Measurements from ENCODE around the gene ENG. TPM values are rescaled to one million over a fixed set of nuclear protein-coding genes. Genes with fewer than 3 reads are reported as not detected.

Gene ENG
- total RNA-seq, 1 experiment from 2014 or later, result 0.18 TPM

- Mint-ChIP-seq H3K27ac (ENCODE audit: unreplicated experiment) (no peak overlapping the region), H3K4me1 (ENCODE audit: low read depth, unreplicated experiment) (peaks cover 7% of the 10 kb centered on the region), H3K4me3 (ENCODE audit: unreplicated experiment) (no peak overlapping the region), H3K27me3 (ENCODE audit: insufficient read depth, unreplicated experiment) (no peaks in the 10 kb centered on the region), H3K36me3 (ENCODE audit: insufficient read depth, unreplicated experiment) (peaks cover 4% of the 10 kb centered on the region), H3K9me3 (ENCODE audit: unreplicated experiment) (no peaks in the 10 kb centered on the region)
- Histone ChIP-seq H3K36me3 (ENCODE audit: control insufficient read depth, insufficient read depth, low read length) (no peaks in the 10 kb centered on the region), H3K4me1 (peaks cover 9% of the 10 kb centered on the region; the same call in 1 of the 2 replicates), H3K9me3 (no peaks in the 10 kb centered on the region), H3K27me3 (replicated peaks; ENCODE audit: control insufficient read depth, insufficient read depth, low read length) (no peaks in the 10 kb centered on the region), H3K4me3 (ENCODE audit: low read depth, low read length) (no peak overlapping the region)
- no peak for DNase-seq
- BruUV-seq (replicated peaks), result no TSS peak
- ChIA-PET POLR2A (interaction anchor here (0.5 kb wide), 1 partner anchor 272 kb away, joined by 7 read pairs; no protein-coding TSS in a partner anchor), CTCF (no interaction called here)
- no peak for TF ChIP-seq CTCF (IDR thresholded peaks at IDR 0.05; ENCODE audit: insufficient read depth in 1 of 2, low read depth in 1 of 2, low read length in 1 of 2, severe bottlenecking in 1 of 2, unreplicated experiment in 1 of 2)
- intact Hi-C loops (cut with micrococcal nuclease; ENCODE audit: unreplicated experiment), result no loop called here
Measured at GRCh38 chr9:127856094-127856728, 1.8 kb upstream of the ENG start.

- H3K4me3 Mint-ChIP-seq (ENCODE audit: unreplicated experiment), result no peak overlapping the region
- Histone ChIP-seq H3K27me3 (replicated peaks; ENCODE audit: control insufficient read depth, insufficient read depth, low read length) (no peaks in the 10 kb centered on the region), H3K4me1 (peaks cover 9% of the 10 kb centered on the region; the same call in 1 of the 2 replicates), H3K9me3 (no peaks in the 10 kb centered on the region), H3K36me3 (ENCODE audit: control insufficient read depth, insufficient read depth, low read length) (no peaks in the 10 kb centered on the region), H3K4me3 (ENCODE audit: low read depth, low read length) (no peak overlapping the region)
- intact Hi-C loops (cut with micrococcal nuclease; ENCODE audit: unreplicated experiment), result no loop called here
- BruUV-seq (replicated peaks), result no TSS peak
- POLR2A ChIA-PET, result no interaction called here
- peaks cover 7% of the 10 kb centered on the region for H3K4me1 Mint-ChIP-seq (ENCODE audit: low read depth, unreplicated experiment)
- no peak overlapping the region for H3K27ac Mint-ChIP-seq (ENCODE audit: unreplicated experiment)
- no peaks in the 10 kb centered on the region for H3K27me3 Mint-ChIP-seq (ENCODE audit: insufficient read depth, unreplicated experiment)
- TF ChIP-seq CTCF (IDR thresholded peaks at IDR 0.05; ENCODE audit: insufficient read depth in 1 of 2, low read depth in 1 of 2, low read length in 1 of 2, severe bottlenecking in 1 of 2, unreplicated experiment in 1 of 2), result no peak
- DNase-seq, result no peak
- H3K9me3 Mint-ChIP-seq (ENCODE audit: unreplicated experiment), result no peaks in the 10 kb centered on the region
- H3K36me3 Mint-ChIP-seq (ENCODE audit: insufficient read depth, unreplicated experiment), result no peaks in the 10 kb centered on the region
- CTCF ChIA-PET, result no interaction called here
Measured at GRCh38 chr9:127855522-127855921, 1.1 kb upstream of the ENG start.

GRCh38 chr9:127854960-127855359 lies 502 bp upstream of the ENG start:
- H3K27me3 ChIP-seq (replicated peaks; ENCODE audit: control insufficient read depth, insufficient read depth, low read length), result no peaks in the 10 kb centered on the region
- H3K9me3 Mint-ChIP-seq (ENCODE audit: unreplicated experiment), result no peaks in the 10 kb centered on the region
- intact Hi-C loops (cut with micrococcal nuclease; ENCODE audit: unreplicated experiment), result no loop called here
- H3K4me1 Mint-ChIP-seq (ENCODE audit: low read depth, unreplicated experiment), result peaks cover 7% of the 10 kb centered on the region
- peaks cover under 1% of the 10 kb centered on the region; the same call in 1 of the 2 replicates for H3K9me3 ChIP-seq
- H3K4me3 Mint-ChIP-seq (ENCODE audit: unreplicated experiment), result no peak overlapping the region
- H3K36me3 ChIP-seq (ENCODE audit: control insufficient read depth, insufficient read depth, low read length), result no peaks in the 10 kb centered on the region
- no peak for TF ChIP-seq CTCF (IDR thresholded peaks at IDR 0.05; ENCODE audit: insufficient read depth in 1 of 2, low read depth in 1 of 2, low read length in 1 of 2, severe bottlenecking in 1 of 2, unreplicated experiment in 1 of 2)
- peaks cover 9% of the 10 kb centered on the region; the same call in 1 of the 2 replicates for H3K4me1 ChIP-seq
- no peak overlapping the region for H3K4me3 ChIP-seq (ENCODE audit: low read depth, low read length)
- H3K36me3 Mint-ChIP-seq (ENCODE audit: insufficient read depth, unreplicated experiment), result no peaks in the 10 kb centered on the region
- H3K27me3 Mint-ChIP-seq (ENCODE audit: insufficient read depth, unreplicated experiment), result no peaks in the 10 kb centered on the region
- CTCF ChIA-PET, result no interaction called here
- H3K27ac Mint-ChIP-seq (ENCODE audit: unreplicated experiment), result no peak overlapping the region
- BruUV-seq (replicated peaks), result no TSS peak
- POLR2A ChIA-PET, result no interaction called here
- no peak for DNase-seq

Data from Caco-2 (cell line).